SK-N-MC (cell line): ENCODE data around the gene EDNRA.

Experiments
- EZH2 ChIP-seq: fragments of 200-600 bp; sonication (generic); IDR thresholded peaks from one replicate; pipeline ENCODE4 v1.6.1; 2017; ENCODE audit warnings: antibody characterized with exemption
- FOXP2 ChIP-seq: optimal IDR thresholded peaks from 2 replicates; pipeline ENCODE3; 2011; ENCODE audit warnings: mild to moderate bottlenecking, moderate library complexity; ENCODE audit not compliant: insufficient read depth; ENCODE audit errors: extremely low read length, control extremely low read depth
- POLR2AphosphoS5 ChIP-seq: IDR thresholded peaks from 2 replicates; pipeline ENCODE4 v1.6.1; 2012; ENCODE audit warnings: mild to moderate bottlenecking, low read depth, low read length, borderline replicate concordance

DNA sequence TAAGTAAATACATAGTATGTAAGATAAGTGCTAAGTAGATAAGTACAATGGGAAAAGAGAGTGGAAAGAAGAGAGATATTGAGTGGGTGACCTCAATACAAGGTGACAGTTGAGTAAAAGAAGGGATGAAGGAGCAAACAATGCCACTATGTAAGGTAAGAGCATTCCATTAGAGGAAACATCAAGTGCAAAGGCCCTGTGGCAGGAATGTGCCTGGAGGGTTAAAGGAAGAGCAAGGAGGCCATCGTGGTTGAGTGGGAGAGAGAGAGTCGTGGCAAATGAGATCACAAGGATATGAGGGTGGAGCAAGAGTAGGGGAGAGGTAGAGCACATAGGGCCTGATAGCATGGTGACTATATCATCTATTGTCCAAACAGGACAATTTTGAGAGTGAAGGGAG is 13.4 kb downstream of the EDNRA start:
- TF ChIP-seq EZH2, result no peak
- no peak for TF ChIP-seq POLR2AphosphoS5
- no peak for TF ChIP-seq FOXP2
